Mucosa of descending colon (tissue), 3 donors: ENCODE measurements around the gene CHKB. TPM values are rescaled to one million over a fixed set of nuclear protein-coding genes. Genes with fewer than 3 reads are reported as not detected.
A peak's percentile ranks its signal among the peaks of the same experiment; 100 is the strongest.

Experiments used
- ATAC-seq: fragments of 200-7000 bp; cut with Tn5 transposase; one replicate; pipeline ENCODE4 v1.9.1; 2020; ENCODE audit warnings: mild to moderate bottlenecking, moderate library complexity
- DNase-seq, 3 donors: peaks; one replicate each; pipeline ENCODE4 v3.0.0-alpha.2; 2020
- H3K36me3 ChIP-seq: fragments of 200-600 bp; one replicate; pipeline ENCODE4 v1.8.0; 2021; ENCODE audit warnings: low read depth, mild to moderate bottlenecking
- H3K4me1 ChIP-seq: fragments of 200-600 bp; one replicate; pipeline ENCODE4 v1.8.0; 2021; ENCODE audit warnings: low read depth, mild to moderate bottlenecking
- H3K4me3 ChIP-seq: fragments of 200-600 bp; one replicate; pipeline ENCODE4 v1.8.0; 2021; ENCODE audit warnings: mild to moderate bottlenecking
- H3K9me3 ChIP-seq: fragments of 200-600 bp; one replicate; pipeline ENCODE4 v1.8.0; 2021; ENCODE audit warnings: mild to moderate bottlenecking
- CTCF ChIP-seq: fragments of 200-600 bp; IDR thresholded peaks from one replicate; pipeline ENCODE4 v1.8.0; 2022; ENCODE audit warnings: antibody characterized with exemption, mild to moderate bottlenecking
- intact Hi-C, 2 donors: fragments of 100-400 bp; cut with DNase I in 1 of 2; cut with micrococcal nuclease in 1 of 2; formaldehyde crosslinking; loops; one replicate each; pipeline versions ENCODE4 v1.11.0 to v1.11.1; 2022; cut with DNase I, micrococcal nuclease
- total RNA-seq, 3 donors: library from RNA; stranded (reverse); fragmentation: NEBNext Ultra II Directional in 2 of 3; extraction: Animal tissue kit (Norgen Biotek cat#: 25700) in 2 of 3; gene quantifications; one replicate each; pipeline versions ENCODE4 v1.2.1 to v1.2.4, GENCODE V29; 2021 to 2023
- donor health status: DM: no; HTN: no; CAD: no; lungs with moderate emphysema.
- donor health status: DM: no; HTN: no; CAD: no.
- donor health status: DM: no; HTN: yes; CAD: no.

The CHKB gene
- total RNA-seq, 3 donors from 2014 or later, result 79.9 to 95.0 (median 80.9) TPM

- DNase-seq, result peak; percentile 91 to 93 (median 91)
- intact Hi-C loops, result no loop called here
Measured at GRCh38 chr22:50613291-50613981, 30.8 kb upstream of the CHKB start.

GRCh38 chr22:50612528-50613221 lies 30.0 kb upstream of the CHKB start:
- peak in 2 of 3 donors; percentile 53 to 70 for DNase-seq
- intact Hi-C loops, result no loop called here

More at GRCh38 chr22:50613291-50613981, 30.8 kb upstream of the CHKB start:
- peak; percentile 96 for ATAC-seq
- TF ChIP-seq CTCF, result no peak
- peaks cover 10% of the 10 kb centered on the region for H3K4me1 ChIP-seq
- H3K36me3 ChIP-seq, result no peaks in the 10 kb centered on the region
- no peaks in the 10 kb centered on the region for H3K9me3 ChIP-seq
- no peak overlapping the region for H3K4me3 ChIP-seq

GRCh38 chr22:50612168-50612527 lies 29.5 kb upstream of the CHKB start:
- ATAC-seq (no peak), DNase-seq (no peak)
- no peak overlapping the region for H3K4me3 ChIP-seq
- H3K9me3 ChIP-seq, result no peaks in the 10 kb centered on the region
- H3K36me3 ChIP-seq, result no peaks in the 10 kb centered on the region
- peaks cover 10% of the 10 kb centered on the region for H3K4me1 ChIP-seq
- no peak for TF ChIP-seq CTCF
- intact Hi-C loops, result no loop called here

More at GRCh38 chr22:50612528-50613221, 30.0 kb upstream of the CHKB start:
- H3K36me3 ChIP-seq, result no peaks in the 10 kb centered on the region
- TF ChIP-seq CTCF, result no peak
- H3K9me3 ChIP-seq, result no peaks in the 10 kb centered on the region
- peaks cover 10% of the 10 kb centered on the region for H3K4me1 ChIP-seq
- ATAC-seq, result peak; percentile 86
- H3K4me3 ChIP-seq, result no peak overlapping the region

GRCh38 chr22:50611341-50612060 lies 28.9 kb upstream of the CHKB start:
- Histone ChIP-seq H3K4me3 (no peak overlapping the region), H3K36me3 (no peaks in the 10 kb centered on the region), H3K4me1 (peaks cover 10% of the 10 kb centered on the region), H3K9me3 (no peaks in the 10 kb centered on the region)
- no peak for DNase-seq
- TF ChIP-seq CTCF, result no peak
- no peak for ATAC-seq
- intact Hi-C loops, result no loop called here

- DNase-seq, result no peak
- Histone ChIP-seq H3K4me3 (no peak overlapping the region), H3K4me1 (peaks cover 10% of the 10 kb centered on the region), H3K9me3 (no peaks in the 10 kb centered on the region), H3K36me3 (no peaks in the 10 kb centered on the region)
- intact Hi-C loops, result no loop called here
- no peak for ATAC-seq
- no peak for TF ChIP-seq CTCF
Measured at GRCh38 chr22:50610581-50610980, 27.9 kb upstream of the CHKB start.
